ENCODE results near the gene MLANA.
A peak's percentile ranks its signal among the peaks of the same experiment; 100 is the strongest.
"Not testable (repeated sequence)": the region's sequence is repeated elsewhere in the genome, so short reads cannot be mapped to it uniquely, and the experiment has no call there.

Gene MLANA

GRCh38 chr9:5876711-5877110 is 14.0 kb upstream of the MLANA start:
- in situ Hi-C loops (cut with HindIII; ENCODE audit: low pct_ligation_motif_present, low sequenced_read_pairs) = no loop called here
- H3K36me3 ChIP-seq (replicated peaks) = no peaks in the 10 kb centered on the region
- H3K27ac ChIP-seq = no peak overlapping the region
- H3K27me3 ChIP-seq (replicated peaks) = no peaks in the 10 kb centered on the region
- TF ChIP-seq, protein P1, sequence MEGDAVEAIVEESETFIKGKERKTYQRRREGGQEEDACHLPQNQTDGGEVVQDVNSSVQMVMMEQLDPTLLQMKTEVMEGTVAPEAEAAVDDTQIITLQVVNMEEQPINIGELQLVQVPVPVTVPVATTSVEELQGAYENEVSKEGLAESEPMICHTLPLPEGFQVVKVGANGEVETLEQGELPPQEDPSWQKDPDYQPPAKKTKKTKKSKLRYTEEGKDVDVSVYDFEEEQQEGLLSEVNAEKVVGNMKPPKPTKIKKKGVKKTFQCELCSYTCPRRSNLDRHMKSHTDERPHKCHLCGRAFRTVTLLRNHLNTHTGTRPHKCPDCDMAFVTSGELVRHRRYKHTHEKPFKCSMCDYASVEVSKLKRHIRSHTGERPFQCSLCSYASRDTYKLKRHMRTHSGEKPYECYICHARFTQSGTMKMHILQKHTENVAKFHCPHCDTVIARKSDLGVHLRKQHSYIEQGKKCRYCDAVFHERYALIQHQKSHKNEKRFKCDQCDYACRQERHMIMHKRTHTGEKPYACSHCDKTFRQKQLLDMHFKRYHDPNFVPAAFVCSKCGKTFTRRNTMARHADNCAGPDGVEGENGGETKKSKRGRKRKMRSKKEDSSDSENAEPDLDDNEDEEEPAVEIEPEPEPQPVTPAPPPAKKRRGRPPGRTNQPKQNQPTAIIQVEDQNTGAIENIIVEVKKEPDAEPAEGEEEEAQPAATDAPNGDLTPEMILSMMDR (IDR thresholded peaks at IDR 0.05; ENCODE audit: low read depth, low read length, missing control alignments) = no peak
- no peak overlapping the region for H3K4me3 ChIP-seq (ENCODE audit: low read depth, low read length)
- no peak for DNase-seq

DNA sequence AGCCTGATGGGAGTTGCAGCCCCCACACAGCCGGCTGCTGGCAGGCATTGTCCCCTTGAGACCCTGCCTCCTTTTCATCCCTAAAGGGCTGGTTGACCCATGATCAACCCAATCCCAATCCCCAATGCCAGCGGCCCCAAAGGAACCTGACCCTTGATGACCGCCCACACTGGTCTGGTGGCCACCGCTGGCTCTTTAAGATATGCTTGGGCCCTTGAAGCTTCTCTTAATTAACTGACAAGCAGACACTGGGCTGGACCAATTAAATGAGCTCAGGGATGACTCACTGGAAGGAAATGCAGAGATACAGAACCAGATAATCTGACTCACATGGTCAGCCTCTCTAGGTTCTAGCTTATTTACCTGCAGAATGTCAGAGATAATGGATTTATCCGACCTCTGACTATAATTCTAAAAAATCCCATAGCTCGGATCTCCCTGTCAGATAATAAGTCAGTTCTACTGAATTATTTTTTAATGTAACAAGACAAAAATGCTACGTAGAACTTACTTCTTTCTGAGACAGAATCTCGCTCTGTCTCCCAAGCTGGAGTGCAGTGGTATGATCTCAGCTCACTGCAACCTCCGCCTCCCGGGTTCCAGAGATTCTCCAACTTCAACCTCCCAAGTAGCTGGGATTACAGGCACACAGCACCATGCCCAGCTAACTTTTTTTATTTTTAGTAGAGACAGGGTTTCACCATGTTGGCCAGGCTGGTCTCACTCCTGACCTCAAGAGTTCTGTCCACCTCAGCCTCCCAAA is 11.1 kb upstream of the MLANA start:
- DNase-seq = peak; percentile 56
- no peaks in the 10 kb centered on the region for H3K27me3 ChIP-seq (replicated peaks)
- no peak overlapping the region for H3K4me3 ChIP-seq (ENCODE audit: low read depth, low read length)
- H3K36me3 ChIP-seq (replicated peaks) = no peaks in the 10 kb centered on the region
- TF ChIP-seq, protein P1 (IDR thresholded peaks at IDR 0.05; ENCODE audit: low read depth, low read length, missing control alignments) = no peak
- in situ Hi-C loops (cut with HindIII; ENCODE audit: low pct_ligation_motif_present, low sequenced_read_pairs) = no loop called here
- H3K27ac ChIP-seq = no peak overlapping the region

GRCh38 chr9:5882244-5883012 is 8.3 kb upstream of the MLANA start:
- in situ Hi-C loops (cut with HindIII; ENCODE audit: low pct_ligation_motif_present, low sequenced_read_pairs); H3K27me3 ChIP-seq (replicated peaks); DNase-seq; H3K27ac ChIP-seq; H3K4me3 ChIP-seq (ENCODE audit: low read depth, low read length); H3K36me3 ChIP-seq (replicated peaks): not testable (repeated sequence)

- H3K27me3 ChIP-seq (replicated peaks) = no peaks in the 10 kb centered on the region
- TF ChIP-seq, protein P1 (IDR thresholded peaks at IDR 0.05; ENCODE audit: low read depth, low read length, missing control alignments) = no peak
- no peak overlapping the region for H3K4me3 ChIP-seq (ENCODE audit: low read depth, low read length)
- in situ Hi-C loops (cut with HindIII; ENCODE audit: low pct_ligation_motif_present, low sequenced_read_pairs) = no loop called here
- H3K36me3 ChIP-seq (replicated peaks) = no peaks in the 10 kb centered on the region
- DNase-seq = no peak
- H3K27ac ChIP-seq = no peak overlapping the region
Observed at GRCh38 chr9:5884191-5884590, 6.5 kb upstream of the MLANA start.

DNA sequence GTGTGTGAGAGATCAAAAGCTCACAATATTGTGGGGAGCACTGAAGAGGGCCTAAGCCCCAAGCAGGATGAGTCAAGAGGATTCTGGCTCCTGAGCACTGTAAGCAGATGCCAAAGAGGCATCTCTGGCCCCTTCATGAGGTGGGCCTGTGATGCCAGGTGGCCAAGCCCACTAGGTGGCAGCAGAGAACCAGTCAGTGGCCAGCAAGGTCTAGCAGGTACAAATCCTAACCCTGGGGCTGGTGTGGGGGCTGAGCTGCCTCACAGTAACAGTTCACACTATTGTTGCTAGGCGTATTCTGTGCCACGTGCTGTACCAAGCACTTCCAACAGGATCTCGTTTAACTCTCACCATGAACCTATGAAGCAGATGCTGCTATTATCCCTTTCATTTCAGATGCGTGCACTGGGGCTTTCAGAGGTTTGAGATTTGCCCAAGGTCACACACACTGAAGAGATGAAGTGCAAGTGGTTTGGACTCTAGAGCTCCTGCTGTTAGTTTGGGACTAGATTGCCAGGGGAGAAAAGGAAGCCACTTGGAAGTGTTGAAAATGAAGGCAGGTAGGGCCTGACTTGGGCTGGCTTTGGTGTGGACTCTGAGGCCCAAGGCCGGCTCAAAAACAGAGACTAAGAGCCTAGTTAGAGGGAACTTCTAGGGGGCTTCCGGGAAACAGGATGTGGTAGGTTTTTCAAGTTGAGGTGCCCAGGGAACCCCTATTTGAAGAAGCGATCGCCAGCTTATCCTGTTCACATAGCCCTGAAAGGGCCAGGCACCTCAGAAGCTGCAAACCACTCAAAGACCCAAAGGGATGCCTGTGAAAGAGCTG is 4.4 kb upstream of the MLANA start:
- Histone ChIP-seq H3K27ac (no peak overlapping the region), H3K4me3 (ENCODE audit: low read depth, low read length) (no peak overlapping the region), H3K27me3 (replicated peaks) (no peaks in the 10 kb centered on the region), H3K36me3 (replicated peaks) (no peaks in the 10 kb centered on the region)
- TF ChIP-seq, protein P1 (IDR thresholded peaks at IDR 0.05; ENCODE audit: low read depth, low read length, missing control alignments) = peak; percentile 97
- in situ Hi-C loops (cut with HindIII; ENCODE audit: low pct_ligation_motif_present, low sequenced_read_pairs) = no loop called here
- peak; percentile 59 for DNase-seq
